ENCODE measurements around the gene ANGPTL4. TPM values are rescaled to one million over a fixed set of nuclear protein-coding genes. Genes with fewer than 3 reads are reported as not detected.

ANGPTL4 gene
- total and polyA plus RNA-seq, 9 of the 15 experiments (the other 6 are each of a cell fraction or from before 2014, with no cell fraction given), result 0.05 to 0.77 (median 0.22) TPM; not detected in 4

DNA sequence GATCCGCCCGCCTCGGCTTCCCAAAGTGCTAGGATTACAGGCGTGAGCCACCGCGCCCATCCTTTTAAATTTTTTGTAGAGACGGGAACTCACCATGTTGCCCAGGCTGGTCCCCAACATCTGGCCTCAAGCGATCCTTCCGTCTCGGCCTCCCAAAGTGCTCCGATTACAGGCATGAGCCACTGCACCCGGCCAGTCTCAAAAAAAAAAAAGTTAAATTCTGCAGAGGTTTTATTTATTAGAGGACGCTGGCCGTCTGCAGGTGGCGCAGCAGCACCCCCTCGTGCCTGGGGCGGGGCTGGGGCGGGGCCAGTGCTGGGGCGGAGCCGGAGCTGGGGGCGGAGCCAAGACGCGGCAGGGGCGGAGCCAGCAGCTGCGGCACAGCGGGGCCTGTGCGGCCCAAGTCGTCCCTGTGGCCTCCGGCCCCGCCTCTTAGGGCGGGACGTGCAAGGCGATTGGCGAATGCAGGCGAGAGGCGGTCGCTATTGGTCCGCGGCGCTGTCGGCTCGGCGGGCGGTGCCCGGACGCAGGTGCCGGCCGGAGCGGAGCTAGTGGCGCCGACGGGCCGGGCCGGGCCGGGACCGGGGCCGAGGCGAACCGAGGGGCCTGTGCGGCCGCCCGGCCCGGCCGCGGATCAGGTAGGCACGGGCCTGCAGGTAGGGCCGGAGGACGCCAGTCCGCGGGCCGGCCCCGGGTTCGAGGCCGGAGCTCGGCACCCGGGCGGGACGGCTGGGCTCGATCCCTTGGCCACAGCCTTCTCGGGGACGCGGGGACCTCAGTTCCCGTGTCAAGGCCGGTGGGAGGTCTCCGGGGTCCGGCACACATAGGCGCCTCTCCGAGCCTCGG, 49.1 kb downstream of the ANGPTL4 start, which contains the start of gene MARCHF2 (continued):
- TF ChIP-seq ZBTB11 (CRISPR knock-in tag; IDR thresholded peaks at IDR 0.05), result peak in 2 of 3 experiments; percentile 14 to 33; a peak in 1 of 6 replicates
- TF ChIP-seq KAT8 (IDR thresholded peaks at IDR 0.05; ENCODE audit: low read depth), result no peak
- TF ChIP-seq PRMT5 (CRISPR knock-in tag; IDR thresholded peaks at IDR 0.05), result no peak
- TF ChIP-seq BCOR (IDR thresholded peaks at IDR 0.05), result peak; percentile 64; the same call in 1 of the 2 replicates
- no peak for TF ChIP-seq HNRNPUL1 (IDR thresholded peaks at IDR 0.05; ENCODE audit: low read length)
- no peak for TF ChIP-seq FOXM1 (IDR thresholded peaks at IDR 0.05; ENCODE audit: low read depth)
- TF ChIP-seq FOXM1 (CRISPR knock-in tag; IDR thresholded peaks at IDR 0.05; ENCODE audit: low read depth), result no peak
- peak; percentile 72 for TF ChIP-seq VEZF1 (CRISPR knock-in tag; IDR thresholded peaks at IDR 0.05)
- TF ChIP-seq ZNF146 (CRISPR knock-in tag; IDR thresholded peaks at IDR 0.05; ENCODE audit: unreplicated experiment), result no peak
- TF ChIP-seq ZNF57 (CRISPR knock-in tag; IDR thresholded peaks at IDR 0.05), result no peak
- TF ChIP-seq ZNF717 (CRISPR knock-in tag; IDR thresholded peaks at IDR 0.05), result no peak
- TF ChIP-seq TEAD1 (CRISPR knock-in tag; IDR thresholded peaks at IDR 0.05), result no peak
- TF ChIP-seq ZNF436 (CRISPR knock-in tag; IDR thresholded peaks at IDR 0.05), result no peak
- TF ChIP-seq JUND (IDR thresholded peaks at IDR 0.05; ENCODE audit: borderline replicate concordance, low read depth, low read length), result 0 out of 2 replicates have a peak, but pooled peaks have one; percentile 27
- no peak for TF ChIP-seq JUND (tag; IDR thresholded peaks at IDR 0.05; ENCODE audit: borderline replicate concordance, low read depth, low read length)
- TF ChIP-seq PHB2 (IDR thresholded peaks at IDR 0.05; ENCODE audit: low read depth), result no peak
- TF ChIP-seq CUX1 (CRISPR knock-in tag; IDR thresholded peaks at IDR 0.05), result no peak
- TF ChIP-seq ETV1 (tag; conservative IDR thresholded peaks at IDR 0.05; ENCODE audit: low read depth), result no peak
